Dedifferentiated amniotic fluid mesenchymal stem cell (primary cell): Measurements from ENCODE around the gene GPC3.

Source experiments
- DNase-seq: peaks from one replicate; pipeline ENCODE4 v3.0.0-alpha.2; 2016; ENCODE audit errors: extremely low spot score

GPC3 gene

GRCh38 chrX:133685822-133686221 lies 299.6 kb downstream of the GPC3 start:
- DNase-seq, result no peak

GRCh38 chrX:133681897-133682296 lies 303.5 kb downstream of the GPC3 start:
- DNase-seq, result no peak

GRCh38 chrX:133681421-133681820 lies 304.0 kb downstream of the GPC3 start:
- DNase-seq, result no peak

GRCh38 chrX:133677123-133678063 lies 308.0 kb downstream of the GPC3 start:
- no peak for DNase-seq

GRCh38 chrX:133676344-133677122 lies 308.9 kb downstream of the GPC3 start:
- no peak for DNase-seq

- DNase-seq, result no peak
Measured at GRCh38 chrX:133674726-133675470, 310.5 kb downstream of the GPC3 start.

GRCh38 chrX:133670383-133670782 lies 315.0 kb downstream of the GPC3 start:
- DNase-seq, result peak; percentile 73

GRCh38 chrX:133669214-133669613 lies 316.2 kb downstream of the GPC3 start:
- DNase-seq, result no peak

GRCh38 chrX:133668225-133668931 lies 317.0 kb downstream of the GPC3 start:
- DNase-seq, result no peak

GRCh38 chrX:133666256-133666655 lies 319.1 kb downstream of the GPC3 start:
- no peak for DNase-seq

- peak; percentile 17 for DNase-seq
Measured at GRCh38 chrX:133661962-133662839, 323.2 kb downstream of the GPC3 start.

GRCh38 chrX:133660281-133660680 lies 325.1 kb downstream of the GPC3 start:
- peak; percentile 63 for DNase-seq

- no peak for DNase-seq
Measured at GRCh38 chrX:133658293-133658911, 327.0 kb downstream of the GPC3 start.

GRCh38 chrX:133655275-133656265 lies 329.8 kb downstream of the GPC3 start:
- no peak for DNase-seq

- no peak for DNase-seq
Measured at GRCh38 chrX:133654811-133655210, 330.6 kb downstream of the GPC3 start.

GRCh38 chrX:133653358-133653757 lies 332.0 kb downstream of the GPC3 start:
- no peak for DNase-seq

GRCh38 chrX:133652185-133652584 lies 333.2 kb downstream of the GPC3 start:
- DNase-seq, result no peak

GRCh38 chrX:133650239-133650638 lies 335.2 kb downstream of the GPC3 start:
- DNase-seq, result no peak

- no peak for DNase-seq
Measured at GRCh38 chrX:133649651-133650050, 335.7 kb downstream of the GPC3 start.
